ENCODE results near the gene NLRC5.

NLRC5 gene

GRCh38 chr16:56944954-56945839, 44.2 kb upstream of the NLRC5 start:
- ChIA-PET POLR2A (interaction anchor here (0.6 to 4.2 kb wide), 2 partner anchors 12 to 48 kb away, joined by 3 to 16 read pairs; partner anchors contain the start of gene HERPUD1), CTCF (interaction anchor here (0.6 to 1.2 kb wide), 3 partner anchors 81 to 152 kb away, joined by 3 to 8 read pairs (median 3); partner anchors contain the start of gene CPNE2)
- Histone ChIP-seq H3K4me3 (ENCODE audit: low read depth, low read length) (no peak overlapping the region), H3K4me1 (ENCODE audit: control insufficient read depth, insufficient read depth, low read length) (no peaks in the 10 kb centered on the region), H3K9me3 (ENCODE audit: control insufficient read depth, insufficient read depth, low read depth, low read length) (no peaks in the 10 kb centered on the region), H3K27ac (ENCODE audit: extremely low read depth, low read depth, low read length) (no peak overlapping the region), H3K36me3 (ENCODE audit: control insufficient read depth in 2 of 2, insufficient read depth in 1 of 2, low read length in 2 of 2) (peaks cover 25 to 52% of the 10 kb centered on the region in 2 experiments)
- TF ChIP-seq ZNF362 (tag by site-specific recombination; IDR thresholded peaks at IDR 0.05) (no peak), ZNF302 (tag by site-specific recombination; IDR thresholded peaks at IDR 0.05; ENCODE audit: low read depth) (no peak), HOXC10 (CRISPR knock-in tag; IDR thresholded peaks at IDR 0.05) (no peak), TSHZ1 (tag by site-specific recombination; IDR thresholded peaks at IDR 0.05; ENCODE audit: borderline replicate concordance) (no peak), PRDM1 (tag by site-specific recombination; IDR thresholded peaks at IDR 0.05) (0 out of 2 replicates have a peak, but pooled peaks have one; percentile 38), KLF16 (tag by site-specific recombination; IDR thresholded peaks at IDR 0.05) (no peak), ZBTB17 (tag by site-specific recombination; IDR thresholded peaks at IDR 0.05) (no peak), INSM2 (tag by site-specific recombination; IDR thresholded peaks at IDR 0.05) (no peak), ZNF501 (tag by site-specific recombination; IDR thresholded peaks at IDR 0.05) (no peak), ZNF202 (tag by site-specific recombination; IDR thresholded peaks at IDR 0.05; ENCODE audit: borderline replicate concordance) (no peak), ZBTB21 (tag by site-specific recombination; IDR thresholded peaks at IDR 0.05) (peak; percentile 64), KLF10 (tag by site-specific recombination; IDR thresholded peaks at IDR 0.05) (no peak), BCL11B (tag by site-specific recombination; IDR thresholded peaks at IDR 0.05; ENCODE audit: low read depth) (no peak), GLIS2 (tag by site-specific recombination; IDR thresholded peaks at IDR 0.05) (no peak), ZNF639 (tag by site-specific recombination; IDR thresholded peaks at IDR 0.05) (no peak), HOXD13 (CRISPR knock-in tag; IDR thresholded peaks at IDR 0.05; ENCODE audit: borderline replicate concordance) (no peak), ZNF221 (tag by site-specific recombination; IDR thresholded peaks at IDR 0.05; ENCODE audit: borderline replicate concordance) (no peak), ZNF398 (tag by site-specific recombination; IDR thresholded peaks at IDR 0.05) (0 out of 2 replicates have a peak, but pooled peaks have one; percentile 17), ZIC2 (tag by site-specific recombination; IDR thresholded peaks at IDR 0.05) (peak; percentile 87), IKZF3 (tag by site-specific recombination; IDR thresholded peaks at IDR 0.05) (peak; percentile 50; the same call in 1 of the 2 replicates), ZBTB49 (tag by site-specific recombination; IDR thresholded peaks at IDR 0.05; ENCODE audit: low read depth) (no peak), ATF2 (tag by site-specific recombination; IDR thresholded peaks at IDR 0.05; ENCODE audit: low read depth) (no peak), GLIS1 (tag by site-specific recombination; IDR thresholded peaks at IDR 0.05) (no peak)
